HG03045 (cell line): ENCODE data around the gene NLGN1.
"Not testable (repeated sequence)": the region's sequence is repeated elsewhere in the genome, so short reads cannot be mapped to it uniquely, and the experiment has no call there.

ENCODE experiments used
- ATAC-seq: cut with Tn5 transposase; IDR thresholded peaks from one replicate; pipeline ENCODE4 v1.9.1; 2021; ENCODE audit warnings: mild to moderate bottlenecking, moderate library complexity; ENCODE audit not compliant: unreplicated experiment

Gene NLGN1

GRCh38 chr3:173397161-173398110 is at the start of gene NLGN1:
Gene NLGN1, plus strand, starts transcription at chr3:173397744.
- ATAC-seq: no peak

DNA sequence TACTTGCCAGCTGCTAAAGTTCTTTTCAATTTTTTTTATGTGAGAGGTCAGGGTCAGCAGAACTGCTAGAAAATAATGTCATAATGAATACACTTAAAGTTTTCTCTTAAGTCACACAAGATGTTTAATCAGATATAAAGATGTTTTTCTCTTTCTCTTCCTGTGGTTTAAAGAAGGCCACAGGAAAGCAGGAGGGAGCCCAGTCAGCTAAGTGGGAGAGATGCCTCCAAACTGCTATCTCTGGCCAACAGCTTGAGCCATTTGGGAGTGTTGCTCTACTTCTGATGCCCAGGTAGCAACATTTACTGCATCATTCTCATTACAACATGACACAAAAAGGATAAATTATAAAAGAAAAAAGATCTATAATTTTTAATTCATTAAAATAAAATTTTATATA is 45.7 kb upstream of the NLGN1 start:
- ATAC-seq: no peak

DNA sequence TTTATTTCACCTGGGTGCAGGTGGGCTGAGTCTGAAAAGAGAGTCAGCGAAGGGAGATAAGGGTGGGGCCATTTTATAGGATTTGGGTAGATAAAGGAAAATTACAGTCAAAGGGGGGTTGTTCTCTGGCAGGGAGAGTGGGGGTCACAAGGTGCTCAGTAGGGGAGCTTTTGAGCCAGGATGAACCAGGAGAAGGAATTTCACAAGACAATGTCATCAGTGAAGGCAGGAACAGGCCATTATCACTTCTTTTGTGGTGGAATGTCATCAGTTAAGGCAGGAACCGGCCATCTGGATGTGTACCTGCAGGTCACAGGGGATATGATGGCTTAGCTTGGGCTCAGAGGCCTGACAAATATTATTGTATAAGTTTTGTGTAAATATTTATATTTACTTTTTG is 44.4 kb upstream of the NLGN1 start:
- not testable (repeated sequence) for ATAC-seq

GRCh38 chr3:173354124-173354523 is 43.4 kb upstream of the NLGN1 start:
- ATAC-seq: no peak

GRCh38 chr3:173371848-173372487 is 25.6 kb upstream of the NLGN1 start:
- ATAC-seq: no peak

DNA sequence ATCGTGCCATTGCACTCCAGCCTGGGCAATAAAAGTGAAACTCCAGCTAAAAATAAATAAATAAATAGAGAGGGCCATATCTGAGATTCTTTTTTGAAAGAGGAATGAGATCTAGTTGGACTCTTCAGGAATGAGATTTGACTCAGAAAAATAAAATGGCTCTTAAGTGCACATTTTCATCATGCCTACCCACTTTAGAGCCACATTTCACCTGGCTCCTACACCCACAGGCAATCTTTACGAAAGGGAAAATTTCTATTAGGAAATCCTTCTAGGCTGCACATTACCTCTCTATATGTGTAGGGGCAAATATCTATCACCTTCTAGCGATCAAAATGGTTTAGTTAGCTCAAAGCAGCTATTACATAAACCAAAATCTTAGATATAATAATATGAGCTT is 16.9 kb upstream of the NLGN1 start:
- ATAC-seq: no peak

DNA sequence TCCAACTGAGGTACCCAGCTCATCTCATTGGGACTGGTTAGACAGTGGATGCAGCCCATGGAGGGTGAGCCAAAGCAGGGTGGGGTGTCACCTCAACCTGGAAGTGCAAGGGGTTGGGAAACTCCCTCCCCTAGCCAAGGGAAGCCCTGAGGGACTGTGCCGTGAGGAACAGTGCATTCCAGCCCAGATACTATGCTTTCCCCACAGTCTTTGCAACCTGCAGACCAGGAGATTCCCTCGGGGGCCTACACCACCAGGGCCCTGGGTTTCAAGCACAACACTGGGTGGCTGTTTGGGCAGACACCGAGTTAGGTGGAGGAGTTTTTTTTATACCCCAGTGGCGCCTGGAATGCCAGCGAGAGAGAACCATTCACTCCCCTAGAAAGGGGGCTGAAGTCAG is 15.6 kb upstream of the NLGN1 start:
- not testable (repeated sequence) for ATAC-seq

GRCh38 chr3:173395073-173395411 is 2.5 kb upstream of the NLGN1 start:
- peak; percentile 50 for ATAC-seq

DNA sequence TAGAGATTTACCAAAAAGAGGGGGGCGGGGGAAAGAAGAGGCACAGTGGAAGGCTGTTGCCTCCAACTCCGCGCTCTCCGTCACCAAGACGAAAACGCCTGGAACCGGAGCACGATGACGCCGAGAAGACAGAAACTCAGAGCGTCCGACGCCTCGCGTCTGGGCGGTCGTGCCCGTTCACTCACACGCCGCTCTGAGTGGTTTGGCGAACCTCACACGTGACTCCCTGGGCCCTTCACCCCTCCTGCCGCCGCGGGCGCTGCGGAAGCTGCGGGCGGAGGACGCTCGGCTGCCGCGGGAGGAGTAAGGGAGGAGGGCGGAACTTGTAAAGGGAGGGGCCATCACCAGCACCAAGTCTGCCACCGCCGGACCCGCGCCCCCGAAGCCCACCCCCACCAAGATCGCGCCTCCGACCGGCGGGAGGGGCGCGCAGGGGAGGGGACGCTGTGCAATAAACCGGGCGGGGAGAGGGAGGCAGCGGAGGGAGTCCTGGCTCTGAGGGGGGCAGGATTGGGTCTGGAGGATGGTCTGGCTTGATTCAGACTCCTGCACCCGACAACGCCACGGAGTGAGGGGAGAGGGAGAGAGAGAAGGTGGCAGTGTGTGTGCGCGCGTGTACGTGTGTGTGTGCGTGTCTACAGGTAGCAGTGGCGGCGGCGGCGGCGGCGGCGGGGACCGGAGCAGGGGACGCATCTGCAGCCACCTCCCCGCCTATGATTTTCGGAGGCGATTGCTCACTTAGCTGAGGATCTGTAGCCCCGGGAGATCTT is 1.9 kb upstream of the NLGN1 start:
- ATAC-seq: peak; percentile 92

DNA sequence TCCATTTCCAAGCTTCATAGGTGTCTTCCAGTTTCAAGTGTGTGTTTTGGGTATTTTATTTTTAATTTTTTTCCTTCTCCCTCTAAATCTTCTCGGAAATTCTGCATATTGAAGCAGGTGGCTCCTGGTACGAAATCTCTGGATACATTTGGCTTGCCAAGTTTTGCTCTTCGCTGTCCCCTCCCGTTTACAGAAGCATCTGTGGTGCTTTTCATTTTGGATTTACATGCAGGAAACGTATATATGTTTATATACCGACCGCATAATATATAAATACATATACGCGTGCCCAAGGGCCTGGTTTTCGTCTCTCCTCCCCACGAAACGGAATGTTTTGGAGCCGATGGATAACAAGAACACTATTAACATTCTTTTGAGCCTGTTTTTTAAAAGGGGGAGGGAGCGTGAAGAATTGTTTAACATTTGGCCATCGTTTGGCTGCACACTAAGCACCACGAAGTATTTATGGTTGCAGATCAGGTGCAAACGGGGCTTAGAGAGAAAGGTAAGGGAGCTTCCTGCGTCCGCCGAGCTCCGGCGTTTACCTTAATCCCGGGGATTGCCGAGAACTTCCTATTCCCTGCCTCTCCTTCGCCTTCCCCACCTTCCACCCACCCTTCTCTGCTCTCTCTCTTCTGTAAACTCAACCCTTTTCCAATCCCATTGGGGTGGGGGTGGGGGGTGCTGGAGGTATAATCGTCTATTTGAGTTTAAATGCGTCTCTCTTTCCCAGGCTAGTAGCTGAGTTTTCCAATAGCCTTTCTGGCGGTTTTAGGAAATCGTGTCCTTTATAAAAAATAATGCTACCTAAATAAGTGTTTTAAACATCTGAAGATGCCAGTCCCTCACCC is 1.1 kb upstream of the NLGN1 start:
- no peak for ATAC-seq

GRCh38 chr3:173398111-173398479 is 551 bp downstream of the NLGN1 start:
- ATAC-seq: no peak

- no peak for ATAC-seq
Observed at GRCh38 chr3:173399044-173399443, 1.5 kb downstream of the NLGN1 start.

DNA sequence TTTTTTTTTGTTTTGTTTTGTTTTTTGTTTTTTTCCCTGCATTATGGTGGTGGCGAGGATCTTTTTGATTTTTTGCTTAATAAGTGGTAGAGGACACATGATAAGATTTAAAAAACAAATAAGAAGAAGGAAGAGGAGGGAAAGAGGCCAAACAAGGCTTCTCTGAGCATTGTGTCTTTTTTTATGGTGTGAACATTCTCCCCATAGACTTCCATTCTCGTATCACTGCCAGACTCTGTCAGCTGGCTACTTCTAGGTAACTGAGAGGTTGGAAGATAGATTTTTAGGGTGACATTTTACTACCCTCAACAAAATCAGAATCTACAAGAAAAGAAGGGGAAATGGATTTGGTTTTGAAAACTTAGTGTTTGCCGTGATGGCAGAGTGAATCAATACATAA is 3.8 kb downstream of the NLGN1 start:
- ATAC-seq: no peak

DNA sequence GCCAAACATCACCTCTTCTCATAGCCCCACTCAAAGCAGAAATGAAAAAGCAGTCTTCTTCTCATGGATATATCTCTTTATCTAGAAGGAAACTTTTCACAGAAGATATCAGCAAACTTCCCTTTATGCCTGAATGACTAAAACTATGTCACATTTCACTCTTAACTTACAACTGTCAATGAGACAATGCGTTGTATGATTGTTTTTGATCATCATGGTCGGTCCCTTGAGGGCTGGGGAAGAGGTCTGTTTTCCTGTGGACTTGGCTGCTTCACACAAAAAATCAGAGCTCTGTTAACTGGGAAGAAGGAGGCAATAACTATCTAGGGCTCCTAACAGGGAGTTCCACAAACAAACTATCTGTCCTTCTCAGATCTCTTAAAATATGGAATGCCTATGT is 5.1 kb downstream of the NLGN1 start:
- ATAC-seq: no peak

DNA sequence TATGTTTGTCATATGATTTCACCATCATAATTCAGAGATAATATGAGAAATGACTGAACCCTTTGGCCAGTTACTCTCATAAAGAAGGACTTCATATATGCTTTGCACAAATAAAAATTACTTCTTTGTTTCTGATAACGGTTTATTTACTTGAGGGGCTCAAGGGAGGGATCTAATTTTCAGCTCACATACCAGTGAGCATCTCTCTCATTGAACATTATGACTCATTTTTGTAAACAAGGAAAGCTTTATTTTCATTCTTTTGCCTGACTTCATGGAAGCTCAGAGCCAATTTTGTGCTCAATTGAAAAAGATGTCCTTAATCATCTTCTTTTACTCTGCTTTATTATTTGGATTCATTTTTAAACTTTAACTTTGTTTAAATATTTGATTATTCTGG is 5.8 kb downstream of the NLGN1 start:
- ATAC-seq: no peak

DNA sequence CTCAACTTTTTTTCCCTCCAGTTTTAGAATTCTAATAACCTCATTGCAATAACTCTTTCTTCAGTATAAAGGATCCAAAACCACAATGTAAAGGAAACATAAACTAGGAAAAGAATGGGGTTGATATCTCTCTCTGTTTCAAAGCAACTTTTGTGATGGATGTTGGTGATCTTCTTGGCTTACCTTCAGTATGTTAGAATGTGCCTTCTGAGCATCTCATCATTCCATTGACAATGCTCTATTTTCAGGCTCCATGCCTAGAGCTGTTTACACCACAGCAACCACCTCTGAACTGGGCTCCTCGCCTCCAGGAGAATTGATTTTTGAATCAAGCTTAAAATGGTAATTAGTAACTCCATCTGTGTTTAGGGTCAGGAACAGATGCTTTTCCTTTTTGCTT is 6.6 kb downstream of the NLGN1 start:
- ATAC-seq: no peak

GRCh38 chr3:173410436-173410835 is 12.9 kb downstream of the NLGN1 start:
- no peak for ATAC-seq

- ATAC-seq: no peak
Observed at GRCh38 chr3:173410849-173411248, 13.3 kb downstream of the NLGN1 start.

DNA sequence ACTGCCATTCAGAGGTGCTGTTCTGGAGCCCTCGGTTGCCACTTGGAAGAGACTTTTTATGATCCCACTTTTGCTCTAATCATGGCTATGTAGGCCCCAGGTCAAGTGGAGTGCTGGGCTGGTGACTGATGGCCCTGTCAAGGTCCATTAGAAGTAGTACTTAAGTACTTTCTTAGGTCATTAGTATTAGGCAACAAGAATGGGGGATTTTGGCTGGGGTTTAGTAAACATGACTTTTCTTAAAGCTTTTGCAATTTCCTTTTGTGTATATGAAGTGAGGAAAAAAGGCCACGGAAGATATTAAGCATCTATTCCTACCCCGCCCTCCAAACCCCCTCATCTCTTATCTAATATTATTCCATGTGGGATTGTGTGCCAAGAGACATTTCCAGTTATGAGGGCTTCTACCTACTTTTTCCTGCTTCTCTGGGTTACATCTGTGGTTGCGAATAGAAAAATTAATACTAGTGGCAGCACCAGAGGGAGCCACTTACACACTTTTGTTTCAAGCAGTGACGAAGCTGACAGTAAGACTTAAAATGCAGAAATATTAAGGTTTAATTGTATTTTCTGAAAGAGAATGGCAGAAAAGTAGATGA is 13.9 kb downstream of the NLGN1 start:
- ATAC-seq: no peak

GRCh38 chr3:173416070-173416469 is 18.5 kb downstream of the NLGN1 start:
- ATAC-seq: no peak
